ENCODE data around the gene OR2M2.

DNA sequence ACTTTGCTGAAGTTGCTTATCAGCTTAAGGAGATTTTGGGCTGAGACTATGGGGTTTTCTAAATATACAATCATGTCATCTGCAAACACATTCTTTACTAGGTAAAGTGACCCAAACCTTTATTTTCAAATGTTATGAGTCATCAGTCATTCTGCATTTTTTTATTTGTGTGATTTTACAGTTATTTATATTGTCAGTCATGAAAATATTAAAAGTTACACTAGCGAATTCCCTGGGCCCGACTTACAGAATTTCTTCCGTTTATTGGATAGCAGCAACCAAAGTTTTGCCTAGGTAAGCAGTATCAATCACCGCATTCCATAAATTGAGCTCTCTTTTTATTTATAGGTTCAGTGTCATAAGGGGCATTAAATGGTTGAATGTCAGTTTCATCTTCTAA is 15.9 kb upstream of the OR2M2 start:
- TF ChIP-seq, protein P1, sequence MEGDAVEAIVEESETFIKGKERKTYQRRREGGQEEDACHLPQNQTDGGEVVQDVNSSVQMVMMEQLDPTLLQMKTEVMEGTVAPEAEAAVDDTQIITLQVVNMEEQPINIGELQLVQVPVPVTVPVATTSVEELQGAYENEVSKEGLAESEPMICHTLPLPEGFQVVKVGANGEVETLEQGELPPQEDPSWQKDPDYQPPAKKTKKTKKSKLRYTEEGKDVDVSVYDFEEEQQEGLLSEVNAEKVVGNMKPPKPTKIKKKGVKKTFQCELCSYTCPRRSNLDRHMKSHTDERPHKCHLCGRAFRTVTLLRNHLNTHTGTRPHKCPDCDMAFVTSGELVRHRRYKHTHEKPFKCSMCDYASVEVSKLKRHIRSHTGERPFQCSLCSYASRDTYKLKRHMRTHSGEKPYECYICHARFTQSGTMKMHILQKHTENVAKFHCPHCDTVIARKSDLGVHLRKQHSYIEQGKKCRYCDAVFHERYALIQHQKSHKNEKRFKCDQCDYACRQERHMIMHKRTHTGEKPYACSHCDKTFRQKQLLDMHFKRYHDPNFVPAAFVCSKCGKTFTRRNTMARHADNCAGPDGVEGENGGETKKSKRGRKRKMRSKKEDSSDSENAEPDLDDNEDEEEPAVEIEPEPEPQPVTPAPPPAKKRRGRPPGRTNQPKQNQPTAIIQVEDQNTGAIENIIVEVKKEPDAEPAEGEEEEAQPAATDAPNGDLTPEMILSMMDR (IDR thresholded peaks at IDR 0.05; ENCODE audit: low read length), result no peak
- TF ChIP-seq EZH2 (optimal IDR thresholded peaks at IDR 0.05; ENCODE audit: low read depth, low read length) (no peak), EZH2phosphoT487 (IDR thresholded peaks at IDR 0.05; ENCODE audit: low read length) (no peak)

All from MM.1S (cell line).